Left forelimb (tissue), 1 donor: ENCODE data around the gene RBM20.
"Not testable (repeated sequence)": the region's sequence is repeated elsewhere in the genome, so short reads cannot be mapped to it uniquely, and the experiment has no call there.

ENCODE experiments used
- DNase-seq: peaks from one replicate; pipeline ENCODE4 v3.0.0-alpha.2; 2018; ENCODE audit warnings: low spot score

RBM20 gene

DNA sequence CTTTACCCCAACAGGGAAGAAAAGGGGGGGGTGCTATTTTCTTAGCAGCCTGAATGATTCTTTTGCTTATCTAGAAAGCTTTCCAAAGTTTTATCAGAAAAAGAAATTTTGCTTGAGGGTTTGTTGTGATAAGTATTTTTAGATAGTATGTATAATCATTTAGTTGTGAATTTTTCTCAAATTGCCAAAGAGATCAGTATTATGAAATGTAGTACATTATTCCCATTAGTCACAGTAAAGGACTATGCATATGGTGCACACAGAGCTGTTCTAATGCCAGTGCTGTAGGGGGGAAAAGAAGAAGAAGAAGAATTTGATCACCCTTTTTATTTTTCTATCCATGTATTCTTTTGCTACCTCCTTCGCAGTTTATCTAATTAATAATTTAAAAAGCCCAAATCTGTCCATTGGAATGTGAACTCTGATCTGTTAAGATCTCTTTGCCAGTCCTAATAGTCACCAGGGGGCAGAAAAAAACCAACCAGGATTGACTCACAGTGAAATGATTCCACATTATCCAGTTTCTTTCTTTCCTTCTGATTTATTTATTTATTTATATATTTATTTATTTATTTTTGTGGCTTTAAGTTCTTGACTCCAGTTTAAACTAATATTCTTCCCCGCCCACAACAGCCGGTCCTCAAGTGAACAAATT, 4.7 kb downstream of the RBM20 start:
- DNase-seq, result no peak

DNA sequence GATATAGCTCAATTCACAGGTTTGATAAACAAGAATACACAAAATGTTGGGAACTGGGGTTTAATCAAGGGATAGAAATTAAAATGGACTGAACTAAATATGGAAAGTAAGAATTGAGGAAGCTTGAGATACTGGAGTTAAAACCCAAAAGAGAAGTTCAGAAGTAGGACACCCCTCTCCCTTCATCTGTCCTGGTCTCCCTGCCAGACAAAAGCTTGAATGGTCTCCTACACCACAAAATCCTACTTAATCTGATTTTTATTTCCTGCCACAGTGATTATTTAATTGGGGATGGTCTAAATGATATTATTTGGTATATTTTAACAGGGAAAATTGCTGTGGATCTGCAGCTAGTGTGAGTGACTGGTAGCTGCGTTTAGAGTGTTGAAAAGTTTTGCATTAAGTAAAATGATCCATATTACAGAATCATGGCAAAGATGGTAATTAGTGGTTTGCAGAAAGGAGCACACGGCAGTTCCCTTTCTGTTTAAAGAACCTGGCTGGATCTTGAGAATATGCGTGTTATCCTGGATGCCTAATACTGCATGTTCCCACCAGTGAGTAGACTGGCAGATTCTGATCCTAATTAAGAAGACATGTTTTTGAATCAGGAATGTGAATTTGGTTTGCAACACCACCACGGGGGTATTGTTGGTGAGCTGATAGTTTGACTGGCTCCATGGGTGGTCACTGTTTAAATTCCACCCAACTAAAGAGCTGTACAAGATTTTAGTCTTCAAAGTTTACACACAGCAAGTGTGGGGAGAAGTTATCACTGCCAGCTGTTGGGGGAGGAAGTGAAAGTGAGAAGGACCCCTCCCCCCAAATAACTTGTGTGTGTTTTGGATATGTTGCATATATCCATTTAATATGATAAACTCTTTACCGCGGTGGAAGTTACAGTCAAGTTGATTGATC, 5.5 kb downstream of the RBM20 start:
- DNase-seq, result no peak

- no peak for DNase-seq
Observed at GRCh38 chr10:110650265-110650668, 6.1 kb downstream of the RBM20 start.

DNA sequence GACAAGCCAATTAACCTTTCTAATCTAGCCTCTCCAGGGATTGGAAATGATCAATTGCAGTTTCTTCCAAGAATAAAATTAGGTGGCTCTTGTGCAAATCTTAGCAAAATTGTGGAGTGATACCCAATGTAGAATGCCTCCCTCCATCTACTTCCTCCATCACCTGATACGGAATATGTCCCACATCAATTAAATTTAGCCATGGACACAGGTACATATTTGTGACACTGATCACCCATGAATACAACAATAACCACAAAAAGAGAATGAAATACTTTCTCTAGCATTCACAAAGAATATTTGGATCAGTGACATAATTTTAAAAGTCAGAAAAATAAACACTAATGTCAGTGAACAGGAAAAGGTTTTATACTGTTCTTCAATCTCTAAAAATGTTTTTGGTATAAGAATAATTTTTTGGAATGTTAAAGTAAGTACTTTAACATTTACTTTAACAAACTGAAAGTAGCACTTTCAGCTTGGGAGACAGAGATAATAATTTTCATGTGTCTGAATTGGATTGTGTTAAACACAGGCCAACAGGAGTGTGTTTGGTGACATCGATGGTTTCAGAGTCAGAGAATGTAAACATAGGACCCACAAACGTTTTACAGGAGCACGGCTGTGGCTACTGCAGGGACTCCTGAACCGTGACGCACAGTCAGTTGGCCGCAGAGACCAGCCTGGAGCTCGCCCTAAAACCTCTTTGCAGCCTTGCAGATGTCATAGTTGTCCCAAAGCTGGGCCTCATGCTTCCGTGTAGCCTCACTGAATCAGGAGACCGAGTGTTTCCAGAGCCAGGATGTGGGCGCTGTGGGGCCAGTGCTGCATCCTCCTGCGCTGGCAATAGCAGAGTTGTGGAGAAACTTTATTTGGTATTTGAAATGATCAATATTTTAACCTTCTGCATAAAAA, 7.2 kb downstream of the RBM20 start:
- no peak for DNase-seq

DNA sequence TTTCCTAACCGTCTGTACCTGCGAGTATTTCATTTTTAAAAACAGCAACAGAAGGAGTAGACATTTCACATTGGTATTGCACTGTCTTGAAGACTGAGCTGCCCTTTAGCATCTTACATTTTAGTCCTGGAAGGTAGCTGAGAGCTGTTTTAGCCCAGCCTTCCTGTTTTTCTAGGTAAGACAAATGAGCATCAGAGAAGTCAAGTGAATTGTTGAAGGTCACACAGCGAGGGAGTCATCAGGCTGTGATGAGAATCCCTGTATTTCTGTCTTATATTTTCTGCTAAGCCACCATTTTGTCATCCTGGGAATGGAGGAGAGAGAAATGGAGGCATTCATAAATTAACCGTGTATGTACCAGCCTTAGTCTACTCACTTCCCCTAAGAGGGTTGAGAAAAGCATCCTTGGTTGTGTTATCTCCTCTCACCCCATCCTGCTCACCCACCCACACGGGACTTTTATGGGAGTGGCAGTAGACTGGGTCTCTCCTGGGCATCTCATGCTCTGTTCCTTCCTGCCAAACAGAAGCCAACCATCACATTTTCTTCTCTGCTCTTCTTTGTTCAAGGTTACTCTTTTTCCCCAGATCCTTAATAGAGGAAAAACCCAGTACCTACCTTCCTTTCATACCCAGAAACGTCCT, 8.5 kb downstream of the RBM20 start:
- DNase-seq, result no peak

DNA sequence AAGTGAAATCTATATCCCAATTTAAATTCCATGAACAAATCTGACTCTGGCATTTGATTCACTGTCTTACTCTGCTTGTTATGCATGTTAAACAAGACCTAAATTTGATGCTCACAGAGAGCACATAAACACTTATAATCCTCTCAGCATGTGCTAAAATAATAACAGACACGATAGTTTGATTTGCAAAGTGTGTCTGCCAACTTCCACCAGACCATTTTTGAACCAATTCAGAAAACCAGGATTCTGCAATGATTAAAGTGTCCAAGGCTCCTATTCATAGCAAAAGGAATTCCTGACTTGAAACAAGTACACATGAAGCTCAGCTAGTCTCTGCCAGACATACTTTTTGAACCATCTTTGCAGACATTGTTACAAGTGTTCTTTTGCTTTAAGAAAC, 11.2 kb downstream of the RBM20 start:
- DNase-seq, result no peak

GRCh38 chr10:110656612-110657011, 12.5 kb downstream of the RBM20 start:
- no peak for DNase-seq

DNA sequence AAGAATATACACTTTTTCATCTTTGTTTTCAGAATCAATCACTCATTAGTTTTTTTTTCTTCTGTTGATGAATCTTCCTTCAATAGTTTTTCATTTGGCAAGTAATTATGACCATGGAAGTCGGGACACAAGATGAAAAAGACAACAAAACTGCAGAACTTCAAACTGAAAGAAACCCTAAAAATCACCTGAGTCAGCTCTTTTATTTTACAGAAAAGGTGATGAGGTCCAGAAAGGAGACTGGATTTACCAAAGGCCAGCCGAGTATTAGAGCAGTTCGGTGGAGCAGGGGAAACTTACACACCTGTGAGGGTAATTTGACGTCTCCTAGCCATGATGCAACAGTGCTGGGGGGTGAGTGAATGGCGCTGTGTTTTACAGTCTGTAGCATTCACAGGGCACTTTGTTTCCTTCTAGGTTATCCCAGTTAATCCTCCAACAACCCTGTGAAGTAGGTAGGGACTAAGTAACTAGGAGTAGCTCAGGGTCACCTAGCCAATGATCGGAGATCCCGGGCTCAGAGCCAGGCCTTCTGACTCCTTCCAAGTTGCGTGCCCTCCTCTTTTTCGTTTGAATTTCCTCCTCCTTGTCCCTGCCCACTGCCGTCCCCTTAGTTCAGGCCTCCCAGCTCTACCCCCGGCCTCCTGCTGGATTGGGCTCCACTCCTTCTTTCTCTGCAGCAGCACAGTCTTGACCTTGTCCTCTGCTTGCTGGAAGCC, 14.0 kb downstream of the RBM20 start:
- DNase-seq, result no peak

GRCh38 chr10:110659558-110659957, 15.4 kb downstream of the RBM20 start:
- no peak for DNase-seq

DNA sequence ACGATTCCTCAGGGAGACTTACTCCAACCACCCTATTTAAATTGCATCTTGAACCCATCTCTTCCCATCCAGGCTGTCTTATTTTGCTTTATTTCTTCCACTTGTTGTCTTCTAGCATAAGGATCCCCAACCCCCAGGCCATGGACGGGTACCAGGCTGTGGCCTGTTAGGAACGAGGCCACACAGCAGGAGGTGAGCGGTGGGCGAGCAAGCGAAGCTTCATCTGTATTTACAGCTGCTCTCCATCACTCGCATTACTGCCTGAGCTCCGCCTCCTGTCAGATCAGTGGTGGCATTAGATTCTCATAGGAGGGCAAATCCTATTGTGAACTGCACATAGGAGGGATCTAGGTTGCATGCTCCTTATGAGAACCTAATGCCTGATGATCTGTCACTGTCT, 16.2 kb downstream of the RBM20 start:
- not testable (repeated sequence) for DNase-seq

GRCh38 chr10:110661292-110661691, 17.2 kb downstream of the RBM20 start:
- no peak for DNase-seq

GRCh38 chr10:110664483-110665420, 20.6 kb downstream of the RBM20 start:
- no peak for DNase-seq

DNA sequence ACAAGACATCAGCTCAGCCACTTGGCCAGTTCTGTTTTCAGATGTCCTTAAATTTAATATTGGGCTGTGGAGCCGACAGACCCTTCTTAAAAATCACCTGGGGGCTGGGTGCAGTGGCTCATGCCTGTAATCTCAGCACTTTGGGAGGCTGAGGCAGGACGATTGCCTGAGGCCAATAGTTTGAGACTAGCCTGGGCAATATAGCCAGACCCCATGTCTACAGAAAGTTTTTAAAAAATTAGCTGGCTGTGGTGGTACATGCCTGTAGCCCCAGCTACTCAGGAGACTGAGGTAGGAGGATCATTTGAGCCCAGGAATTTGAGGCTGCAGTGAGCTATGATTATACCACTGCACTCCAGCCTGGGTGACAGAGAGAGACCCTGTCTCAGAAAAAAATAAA, 22.1 kb downstream of the RBM20 start:
- not testable (repeated sequence) for DNase-seq

- no peak for DNase-seq
Observed at GRCh38 chr10:110666673-110667072, 22.5 kb downstream of the RBM20 start.

DNA sequence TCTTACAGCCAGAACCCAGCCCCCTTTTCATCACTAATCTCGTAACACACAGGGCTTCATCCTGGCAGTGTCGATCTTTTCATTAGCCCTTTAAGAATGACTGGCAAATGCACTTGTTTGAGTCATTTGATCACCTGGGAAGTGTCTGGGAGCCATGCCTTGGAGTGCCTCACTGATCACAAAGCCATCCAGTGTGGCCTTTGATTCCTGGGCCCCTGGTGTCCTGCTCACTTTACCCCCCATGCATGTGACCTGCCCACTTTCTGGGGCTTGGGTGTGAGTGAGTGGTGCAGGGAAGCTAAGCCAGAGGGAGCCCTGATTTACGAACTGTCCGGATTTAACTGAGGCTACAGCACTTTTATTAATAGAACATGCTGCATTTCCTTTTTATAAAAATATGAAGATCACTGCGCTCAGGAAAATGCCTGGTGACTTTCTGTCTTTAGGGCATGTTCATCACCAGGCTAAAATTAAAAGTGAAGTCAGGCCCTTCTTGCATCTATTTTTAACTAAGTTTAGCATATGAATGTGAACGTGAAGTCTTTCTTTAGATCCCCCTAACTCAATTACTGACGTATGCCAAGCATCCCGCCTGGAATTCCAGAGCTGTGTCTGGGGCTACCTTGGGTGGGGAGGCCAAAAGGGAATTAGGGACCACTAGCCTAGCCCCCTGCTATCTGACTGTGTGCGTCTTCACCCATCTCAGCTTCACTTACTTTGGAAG, 23.6 kb downstream of the RBM20 start:
- no peak for DNase-seq

- DNase-seq, result no peak
Observed at GRCh38 chr10:110668443-110668842, 24.3 kb downstream of the RBM20 start.

- DNase-seq, result no peak
Observed at GRCh38 chr10:110670335-110670734, 26.2 kb downstream of the RBM20 start.

DNA sequence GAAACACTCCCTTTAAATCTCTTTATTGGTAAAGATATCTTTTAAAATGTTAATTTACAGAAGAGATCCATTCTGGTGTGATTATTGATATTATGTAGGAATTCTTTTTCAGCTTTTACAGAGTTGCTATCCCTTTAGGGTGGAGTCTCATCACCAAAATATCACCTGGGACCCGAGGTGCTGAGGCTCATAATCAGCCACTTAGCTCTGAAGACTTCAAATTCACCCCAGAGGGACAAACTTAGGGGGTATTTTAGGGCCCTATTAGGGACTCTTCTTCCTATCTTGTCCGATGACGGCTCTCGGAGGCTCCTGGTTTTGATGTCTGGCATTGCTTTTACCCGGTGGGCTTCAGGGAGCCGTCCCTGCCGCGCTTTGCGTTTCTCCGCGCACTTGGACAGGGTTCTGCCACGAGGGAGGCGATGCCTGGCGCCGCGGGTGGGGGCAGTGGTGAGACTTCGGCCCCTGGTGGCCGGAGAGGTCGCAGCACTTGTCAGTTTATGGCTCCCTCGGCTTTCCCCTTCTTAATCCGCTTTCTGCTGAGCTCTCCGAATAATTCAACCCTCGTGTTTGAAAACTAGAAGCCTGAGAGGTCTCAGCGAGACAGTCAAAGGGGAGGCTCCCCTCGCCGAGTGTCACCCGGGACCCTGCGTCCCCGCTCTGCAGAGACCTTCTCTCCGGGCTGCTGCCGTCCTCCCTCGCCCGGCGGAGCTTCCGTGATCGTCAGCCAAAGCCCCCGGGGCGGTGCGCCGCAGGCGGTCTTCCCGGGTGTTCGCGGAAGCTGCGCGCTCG, 27.8 kb downstream of the RBM20 start:
- peak; percentile 78 for DNase-seq

GRCh38 chr10:110672580-110672919, 28.4 kb downstream of the RBM20 start:
- no peak for DNase-seq
